Panc1 (cell line): ENCODE results near the gene MRPS2.

Experiments
- CTCF ChIP-seq: fragments of 450-650 bp; IDR thresholded peaks from 2 replicates; pipeline ENCODE4 v1.5.1; 2017; ENCODE audit warnings: mild to moderate bottlenecking
- REST ChIP-seq, 2 experiments: IDR thresholded peaks; 2 replicates each; pipeline ENCODE4 v1.6.1; 2011 to 2012; ENCODE audit warnings: low read depth in 2 of 2, control low read depth in 1 of 2, low read length in 1 of 2, mild to moderate bottlenecking in 1 of 2, moderate library complexity in 1 of 2; ENCODE audit not compliant: insufficient read depth in 1 of 2
- SIN3A ChIP-seq: IDR thresholded peaks from 2 replicates; pipeline ENCODE4 v1.6.1; 2012; ENCODE audit warnings: low read depth, mild to moderate bottlenecking, low read length, moderate library complexity, borderline replicate concordance; ENCODE audit not compliant: insufficient read depth

- TF ChIP-seq CTCF (no peak), REST (IDR thresholded peaks at IDR 0.05; ENCODE audit: insufficient read depth in 1 of 2, low read depth in 2 of 2, low read length in 1 of 2) (no peak), SIN3A (no peak)
Observed at GRCh38 chr9:135531096-135531495, 30.6 kb downstream of the MRPS2 start.
